Natural killer cell treated with Interleukin-12 subunit alpha and Interleukin-12 subunit beta and Interleukin-15 and Interleukin-18, amount 100 ng/mL, for 72 hours (primary cell): ENCODE measurements around the gene LOXL1. TPM values are rescaled to one million over a fixed set of nuclear protein-coding genes. Genes with fewer than 3 reads are reported as not detected.

Source experiments
- ATAC-seq, 2 donors: fragments of 150-1000 bp; cut with Tn5 transposase in 1 of 2; sonication (Bioruptor Pico), chemical (Tn5 transposase) in 1 of 2; 2 replicates each; pipeline ENCODE4 v1.10.0; 2021
- DNase-seq: peaks from one replicate; pipeline ENCODE4 v3.0.0; 2022; ENCODE audit warnings: low spot score
- H3K27ac Mint-ChIP-seq, 2 donors: 1 replicate in 1 of 2; 2 replicates in 1 of 2; pipeline ENCODE4 v1.8.0; 2022; ENCODE audit warnings: mixed read lengths in 2 of 2, mild to moderate bottlenecking in 1 of 2, moderate library complexity in 1 of 2
- H3K27me3 Mint-ChIP-seq, 2 donors: 1 replicate in 1 of 2; 2 replicates in 1 of 2; pipeline ENCODE4 v1.8.0; 2022; ENCODE audit warnings: mixed read lengths in 2 of 2
- H3K36me3 Mint-ChIP-seq: one replicate; pipeline ENCODE4 v1.8.0; 2022; ENCODE audit warnings: mixed read lengths
- H3K4me1 Mint-ChIP-seq, 2 donors: 1 replicate in 1 of 2; 2 replicates in 1 of 2; pipeline ENCODE4 v1.8.0; 2022; ENCODE audit warnings: low read depth in 2 of 2, mixed read lengths in 2 of 2, mild to moderate bottlenecking in 1 of 2
- H3K4me3 Mint-ChIP-seq: one replicate; pipeline ENCODE4 v1.8.0; 2022; ENCODE audit warnings: mixed read lengths
- H3K9me3 Mint-ChIP-seq: 2 replicates; pipeline ENCODE4 v1.8.0; 2022; ENCODE audit warnings: mixed read lengths
- total RNA-seq, 2 donors: library from RNA; stranded (reverse); gene quantifications; one replicate each; pipeline ENCODE4 v1.2.3, GENCODE V29; 2022

The LOXL1 gene
- total RNA-seq, 2 donors from 2014 or later = 0.36 to 4.3 TPM

DNA sequence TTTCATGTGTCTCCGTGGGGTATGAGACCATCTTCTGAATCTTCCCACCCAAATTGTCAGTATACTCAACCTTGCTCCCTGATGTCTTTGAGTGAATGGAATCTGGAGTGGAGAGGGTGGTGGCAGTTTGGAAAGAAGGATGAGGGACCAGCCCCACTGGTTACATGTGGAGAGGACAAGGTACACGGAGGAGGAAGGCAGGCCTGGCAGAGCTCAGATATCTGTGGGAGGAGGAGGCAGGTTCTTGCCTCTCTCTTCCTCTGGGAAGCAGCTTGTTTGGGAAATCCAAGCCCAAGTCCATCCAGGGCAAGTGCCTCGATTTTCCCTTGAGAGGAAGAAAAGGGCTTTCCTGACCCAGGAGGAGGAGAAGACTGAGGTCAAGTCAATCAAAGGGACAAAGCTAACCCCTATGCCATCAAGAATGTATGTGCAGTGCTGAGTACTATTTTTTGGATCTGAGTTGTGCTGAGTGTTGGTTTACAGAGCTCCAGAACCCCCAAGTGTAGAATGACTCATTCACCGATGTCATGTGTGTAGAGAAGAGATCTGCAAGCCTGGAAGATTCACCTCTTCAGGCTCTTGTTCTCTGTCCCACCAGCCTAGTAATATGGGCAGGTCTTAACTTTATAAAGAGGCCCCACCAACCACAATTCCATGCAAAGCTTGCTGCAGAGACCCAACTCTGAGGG lies 19.8 kb upstream of the LOXL1 start:
- no peaks in the 10 kb centered on the region for H3K36me3 Mint-ChIP-seq
- H3K27me3 Mint-ChIP-seq = peaks cover 0 to 2% of the 10 kb centered on the region in 2 donors
- no peak overlapping the region for H3K27ac Mint-ChIP-seq
- no peak for DNase-seq
- H3K4me1 Mint-ChIP-seq = peaks cover 0 to 2% of the 10 kb centered on the region in 2 donors
- no peak for ATAC-seq
- no peaks in the 10 kb centered on the region for H3K9me3 Mint-ChIP-seq
- H3K4me3 Mint-ChIP-seq = no peak overlapping the region

DNA sequence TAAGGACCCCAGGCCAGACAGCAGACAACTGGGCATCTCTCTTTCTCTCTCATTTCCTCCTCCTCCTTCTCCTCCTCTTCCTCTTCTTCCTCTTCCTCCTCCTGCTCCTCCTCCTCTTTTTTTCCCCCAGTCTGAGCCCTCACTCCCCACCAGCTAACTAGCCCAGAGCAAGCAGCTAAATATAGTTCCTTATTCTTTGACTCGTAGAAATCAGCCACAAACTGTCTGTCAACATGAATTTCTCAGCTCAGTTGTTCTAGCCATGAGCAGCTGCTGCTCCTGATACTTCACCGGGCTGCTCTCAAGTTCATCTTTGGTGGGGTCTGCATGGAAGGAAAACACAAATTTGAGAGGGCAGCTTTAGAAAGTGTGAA lies 19.2 kb upstream of the LOXL1 start:
- Mint-ChIP-seq H3K27me3 (peaks cover 0 to 2% of the 10 kb centered on the region in 2 donors), H3K4me3 (no peak overlapping the region), H3K36me3 (no peaks in the 10 kb centered on the region)

DNA sequence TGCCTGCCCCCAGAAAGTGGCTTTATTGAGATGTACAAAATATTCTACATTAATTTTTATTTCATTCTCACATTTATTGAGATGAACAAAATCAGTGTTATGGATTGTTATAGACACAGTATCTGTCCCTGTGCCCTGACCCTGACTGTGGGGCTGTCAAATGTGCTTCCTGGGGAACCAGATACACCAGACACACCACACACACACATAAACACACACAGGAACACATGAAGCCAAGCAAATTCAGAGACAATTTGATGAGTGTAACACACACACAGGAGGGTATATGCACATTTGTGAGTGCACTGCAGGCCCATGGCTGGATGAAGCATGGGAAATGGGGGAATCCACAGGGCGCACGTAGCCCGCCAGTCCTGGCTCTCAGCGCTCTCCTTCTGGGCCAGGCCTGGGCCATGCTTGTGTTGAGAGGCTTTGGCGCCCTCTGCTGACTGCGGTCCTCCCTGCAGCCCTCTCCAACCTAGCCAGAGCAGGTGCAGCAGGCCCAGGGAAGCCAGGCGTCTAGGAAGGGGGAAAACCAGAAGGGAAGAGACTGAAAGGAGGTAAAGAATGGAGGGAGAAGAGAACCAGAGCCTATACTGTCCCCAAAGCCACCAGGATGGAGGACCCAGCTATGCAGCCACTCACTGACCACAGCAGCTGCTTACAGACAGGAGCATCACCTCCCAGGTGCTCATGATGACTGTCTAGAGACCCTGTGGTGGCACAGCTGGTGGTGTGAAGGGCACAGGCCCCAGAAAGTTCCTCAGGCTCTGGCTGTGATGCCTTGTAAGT lies 18.0 kb upstream of the LOXL1 start:
- peaks cover 2 to 11% of the 10 kb centered on the region in 2 donors for H3K4me1 Mint-ChIP-seq
- DNase-seq (peak; percentile 76), ATAC-seq (peak; percentile 88 to 89)
- no peak overlapping the region for H3K27ac Mint-ChIP-seq
- H3K9me3 Mint-ChIP-seq = no peaks in the 10 kb centered on the region
- no peak overlapping the region for H3K4me3 Mint-ChIP-seq
- peaks cover 0 to 2% of the 10 kb centered on the region in 2 donors for H3K27me3 Mint-ChIP-seq
- no peaks in the 10 kb centered on the region for H3K36me3 Mint-ChIP-seq

More for the DNA sequence above, 19.2 kb upstream of the LOXL1 start:
- ATAC-seq (no peak), DNase-seq (no peak)
- H3K27ac Mint-ChIP-seq = no peak overlapping the region
- no peaks in the 10 kb centered on the region for H3K9me3 Mint-ChIP-seq
- H3K4me1 Mint-ChIP-seq = peaks cover 0 to 2% of the 10 kb centered on the region in 2 donors

DNA sequence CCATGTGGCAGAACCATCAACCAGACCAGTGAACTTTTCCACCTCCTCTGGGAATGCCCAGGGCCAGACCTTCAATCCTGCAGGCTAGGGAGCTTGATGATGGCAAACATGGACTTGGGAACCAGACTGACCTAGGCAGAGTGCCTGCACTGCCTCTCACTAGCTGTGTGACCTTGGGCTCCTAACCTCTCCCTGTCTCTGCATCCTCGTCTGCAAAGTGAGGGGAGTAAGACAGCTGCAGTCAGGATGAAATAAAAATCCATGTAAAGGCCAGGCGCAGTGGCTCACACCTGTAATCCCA lies 17.5 kb upstream of the LOXL1 start:
- Mint-ChIP-seq H3K27me3 (peaks cover 0 to 2% of the 10 kb centered on the region in 2 donors), H3K27ac (no peak overlapping the region), H3K36me3 (no peaks in the 10 kb centered on the region), H3K9me3 (no peaks in the 10 kb centered on the region), H3K4me3 (no peak overlapping the region), H3K4me1 (peaks cover 5 to 16% of the 10 kb centered on the region in 2 donors)
- ATAC-seq (no peak), DNase-seq (no peak)

DNA sequence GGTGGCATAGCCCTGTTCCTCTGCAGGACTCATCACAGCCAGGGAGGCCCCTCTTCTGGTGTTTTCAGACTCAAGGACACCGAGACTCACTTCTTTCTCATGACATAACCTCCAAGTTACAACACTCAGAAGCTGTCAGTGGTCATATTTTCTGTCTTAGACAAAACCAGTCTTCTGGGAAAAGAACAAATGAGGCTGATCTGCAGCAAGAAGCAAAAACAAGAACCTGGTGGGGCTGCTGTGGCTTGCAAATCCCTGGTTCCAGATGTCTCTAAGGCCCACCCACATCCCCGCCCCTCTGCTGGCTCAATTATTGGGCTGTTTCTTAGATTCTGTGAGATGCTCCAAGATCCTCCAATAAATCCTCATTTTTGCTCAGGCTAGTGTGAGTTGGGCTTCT lies 16.6 kb upstream of the LOXL1 start:
- peaks cover 0 to 2% of the 10 kb centered on the region in 2 donors for H3K27me3 Mint-ChIP-seq
- H3K4me1 Mint-ChIP-seq = peaks cover 12 to 21% of the 10 kb centered on the region in 2 donors
- H3K36me3 Mint-ChIP-seq = no peaks in the 10 kb centered on the region
- no peaks in the 10 kb centered on the region for H3K9me3 Mint-ChIP-seq
- no peak overlapping the region for H3K4me3 Mint-ChIP-seq
- DNase-seq = no peak
- ATAC-seq = no peak
- H3K27ac Mint-ChIP-seq = no peak overlapping the region

DNA sequence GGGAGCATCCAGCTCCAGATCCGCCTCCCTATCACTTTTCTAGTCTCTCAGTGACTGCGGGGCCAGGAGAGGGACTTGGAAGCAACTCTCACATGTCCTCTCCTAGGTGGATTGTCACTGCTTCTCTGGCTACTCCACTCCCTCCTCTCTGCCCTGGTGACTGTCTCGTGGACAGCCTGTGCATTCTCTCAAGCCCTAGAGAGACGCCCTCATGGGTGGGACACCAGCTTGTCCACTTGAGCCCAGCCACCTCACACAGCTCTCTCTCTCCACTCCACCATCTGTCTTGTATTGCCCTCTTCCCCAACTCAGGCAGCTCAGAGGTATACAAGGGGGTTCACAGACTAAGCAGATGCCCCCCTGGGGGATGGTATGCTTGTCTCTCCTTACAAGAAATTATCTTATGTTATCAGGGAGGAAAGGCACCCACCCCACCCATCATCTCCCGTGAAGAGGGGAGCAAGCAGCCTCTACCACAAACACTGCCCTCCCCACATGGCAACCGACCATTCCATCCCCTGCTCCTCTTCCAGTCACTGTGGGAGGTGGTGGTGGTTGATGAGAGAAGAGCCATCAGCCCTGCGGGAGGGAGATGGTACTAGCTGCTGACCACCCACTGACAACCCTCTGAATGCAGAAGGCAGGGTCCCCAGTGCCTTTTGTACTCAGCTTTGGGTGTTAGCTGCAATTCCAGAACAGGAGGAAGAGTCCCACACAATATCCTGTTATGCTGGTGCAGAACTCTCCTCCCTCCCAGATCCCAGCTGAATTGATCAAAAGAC lies 15.5 kb upstream of the LOXL1 start:
- Mint-ChIP-seq H3K27me3 (peaks cover 0 to 2% of the 10 kb centered on the region in 2 donors), H3K9me3 (no peaks in the 10 kb centered on the region), H3K36me3 (peaks cover 4% of the 10 kb centered on the region), H3K27ac (peak overlapping the region in 1 of 2 donors; percentile 44), H3K4me1 (peaks cover 12 to 26% of the 10 kb centered on the region in 2 donors), H3K4me3 (no peak overlapping the region)
- DNase-seq (no peak), ATAC-seq (no peak)

DNA sequence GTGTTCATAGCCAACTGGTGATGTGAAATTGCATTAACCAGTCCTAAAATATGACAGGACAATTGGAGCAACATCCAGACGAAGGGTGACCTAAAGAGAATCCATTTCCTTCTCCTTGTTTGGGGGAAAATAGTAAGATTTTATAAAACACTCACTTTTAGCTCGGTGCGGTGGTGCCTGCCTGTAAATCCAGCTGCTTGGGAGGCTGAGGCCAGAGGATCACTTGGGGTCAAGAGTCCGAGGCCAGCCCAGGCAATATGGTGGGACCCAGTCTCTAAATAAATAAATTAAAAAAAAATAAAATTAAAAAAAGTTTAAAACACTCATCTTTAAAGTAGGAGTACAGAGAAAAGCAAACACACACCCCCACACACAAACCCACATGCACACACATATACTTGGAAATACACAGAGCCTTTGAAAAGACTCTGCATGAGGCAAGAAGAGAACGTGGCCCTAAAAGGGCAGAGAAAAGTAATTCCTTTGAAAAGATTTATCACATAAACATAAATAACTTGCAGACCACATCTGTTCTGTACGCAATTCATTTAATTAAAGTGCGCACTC lies 14.1 kb upstream of the LOXL1 start:
- no peak for DNase-seq
- peaks cover 12 to 26% of the 10 kb centered on the region in 2 donors for H3K4me1 Mint-ChIP-seq
- no peaks in the 10 kb centered on the region for H3K9me3 Mint-ChIP-seq
- no peak for ATAC-seq
- peaks cover 4% of the 10 kb centered on the region for H3K36me3 Mint-ChIP-seq
- peaks cover 0 to 2% of the 10 kb centered on the region in 2 donors for H3K27me3 Mint-ChIP-seq
- no peak overlapping the region for H3K27ac Mint-ChIP-seq
- H3K4me3 Mint-ChIP-seq = no peak overlapping the region

DNA sequence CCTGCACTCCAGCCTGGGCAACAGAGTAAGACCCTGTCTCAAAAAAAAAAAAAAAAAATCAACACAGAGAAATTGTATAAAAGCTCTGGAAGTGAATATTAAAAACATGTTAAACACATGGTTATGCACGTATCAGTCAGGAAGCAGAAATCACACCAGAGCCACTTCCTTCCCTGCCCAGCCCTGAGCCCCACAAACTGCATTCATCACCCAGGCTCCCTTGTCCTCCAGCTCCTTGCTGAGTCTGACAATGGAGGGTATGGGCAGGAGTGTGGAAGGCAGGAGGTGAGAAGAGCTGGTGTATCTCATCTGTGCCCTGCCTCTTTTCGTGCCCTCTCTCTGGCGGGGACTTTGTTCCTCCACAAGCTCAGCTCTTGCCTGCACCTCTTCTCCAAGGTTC lies 12.1 kb upstream of the LOXL1 start:
- peak overlapping the region; percentile 55 for H3K4me3 Mint-ChIP-seq
- DNase-seq (no peak), ATAC-seq (peak; percentile 71 to 85)
- peaks cover 10 to 26% of the 10 kb centered on the region in 2 donors for H3K4me1 Mint-ChIP-seq
- peaks cover 3% of the 10 kb centered on the region for H3K9me3 Mint-ChIP-seq
- peaks cover 0 to 2% of the 10 kb centered on the region in 2 donors for H3K27me3 Mint-ChIP-seq
- H3K36me3 Mint-ChIP-seq = peaks cover 19% of the 10 kb centered on the region
- peak overlapping the region; percentile 64 to 75 for H3K27ac Mint-ChIP-seq

DNA sequence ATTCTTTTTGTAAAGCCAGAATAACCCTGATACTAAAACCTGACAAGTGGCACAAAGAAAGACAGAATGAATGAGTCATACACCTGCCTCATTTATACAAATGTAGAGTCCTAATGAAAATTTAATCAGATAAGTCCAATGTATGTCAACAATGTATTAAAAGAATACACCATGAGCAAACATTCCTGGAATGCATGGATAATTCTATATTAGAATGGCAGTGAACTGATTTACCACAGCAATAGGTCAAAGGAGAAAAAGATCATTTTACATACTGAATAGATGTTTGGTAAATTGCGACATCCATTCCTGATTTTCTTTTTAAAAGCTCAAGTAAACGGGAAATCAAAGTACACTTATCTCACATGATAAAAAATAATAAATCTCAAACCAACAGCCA lies 11.2 kb upstream of the LOXL1 start:
- ATAC-seq (no peak), DNase-seq (no peak)
- H3K27ac Mint-ChIP-seq = peak overlapping the region; percentile 64 to 75
- peaks cover 3% of the 10 kb centered on the region for H3K9me3 Mint-ChIP-seq
- H3K4me1 Mint-ChIP-seq = peaks cover 10 to 27% of the 10 kb centered on the region in 2 donors
- peaks cover 0 to 2% of the 10 kb centered on the region in 2 donors for H3K27me3 Mint-ChIP-seq
- H3K36me3 Mint-ChIP-seq = peaks cover 19% of the 10 kb centered on the region
- H3K4me3 Mint-ChIP-seq = peak overlapping the region; percentile 55

DNA sequence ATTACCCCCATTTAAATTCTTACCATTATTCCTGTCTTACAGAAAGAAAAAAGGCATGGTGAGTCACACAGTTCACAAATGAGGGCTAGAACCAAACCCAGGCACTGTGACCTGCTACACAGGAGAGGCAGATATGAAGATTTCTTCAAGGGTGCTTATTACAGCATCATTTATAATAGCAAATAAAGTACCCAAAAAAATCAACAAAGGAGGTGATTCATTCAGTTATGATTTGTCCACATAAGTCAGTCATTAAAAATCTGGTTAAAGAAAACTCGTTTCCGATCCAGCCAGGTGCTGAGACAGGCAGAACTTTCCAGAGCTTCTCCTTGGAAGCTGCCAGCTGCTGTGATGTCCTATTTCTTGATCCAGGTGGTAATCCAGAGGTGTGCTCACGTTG lies 7.5 kb upstream of the LOXL1 start:
- Mint-ChIP-seq H3K9me3 (peaks cover 3% of the 10 kb centered on the region), H3K4me3 (no peak overlapping the region), H3K27me3 (peaks cover 0 to 7% of the 10 kb centered on the region in 2 donors), H3K36me3 (peaks cover 19% of the 10 kb centered on the region), H3K4me1 (peaks cover 23 to 37% of the 10 kb centered on the region in 2 donors), H3K27ac (peak overlapping the region; percentile 59 to 83)
- peak; percentile 26 for DNase-seq
- ATAC-seq = no peak

DNA sequence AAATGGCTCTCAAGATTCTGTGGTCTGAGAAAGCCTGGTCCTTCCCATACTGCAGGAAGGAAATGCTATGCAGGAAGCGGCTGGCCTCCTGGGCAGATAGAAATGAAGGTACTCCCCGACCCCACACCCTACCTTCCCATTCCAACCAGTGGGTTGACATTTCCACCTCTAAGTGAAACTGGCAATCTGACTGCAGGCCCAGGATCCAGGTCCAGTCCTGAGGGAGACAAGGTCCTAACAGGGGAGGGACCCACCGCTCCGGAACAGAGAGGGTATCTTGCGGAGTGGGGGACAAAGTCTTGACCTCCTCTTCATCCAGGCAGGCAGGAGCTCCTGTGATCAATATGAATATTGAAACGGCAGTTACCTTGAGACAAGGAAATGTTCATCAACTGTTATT lies 6.6 kb upstream of the LOXL1 start:
- Mint-ChIP-seq H3K36me3 (peaks cover 19% of the 10 kb centered on the region), H3K27ac (peak overlapping the region; percentile 83 to 86), H3K9me3 (peaks cover 3% of the 10 kb centered on the region), H3K4me3 (peak overlapping the region; percentile 66), H3K4me1 (peaks cover 22 to 40% of the 10 kb centered on the region in 2 donors), H3K27me3 (peaks cover 0 to 8% of the 10 kb centered on the region in 2 donors)
- no peak for ATAC-seq
- DNase-seq = peak; percentile 22

DNA sequence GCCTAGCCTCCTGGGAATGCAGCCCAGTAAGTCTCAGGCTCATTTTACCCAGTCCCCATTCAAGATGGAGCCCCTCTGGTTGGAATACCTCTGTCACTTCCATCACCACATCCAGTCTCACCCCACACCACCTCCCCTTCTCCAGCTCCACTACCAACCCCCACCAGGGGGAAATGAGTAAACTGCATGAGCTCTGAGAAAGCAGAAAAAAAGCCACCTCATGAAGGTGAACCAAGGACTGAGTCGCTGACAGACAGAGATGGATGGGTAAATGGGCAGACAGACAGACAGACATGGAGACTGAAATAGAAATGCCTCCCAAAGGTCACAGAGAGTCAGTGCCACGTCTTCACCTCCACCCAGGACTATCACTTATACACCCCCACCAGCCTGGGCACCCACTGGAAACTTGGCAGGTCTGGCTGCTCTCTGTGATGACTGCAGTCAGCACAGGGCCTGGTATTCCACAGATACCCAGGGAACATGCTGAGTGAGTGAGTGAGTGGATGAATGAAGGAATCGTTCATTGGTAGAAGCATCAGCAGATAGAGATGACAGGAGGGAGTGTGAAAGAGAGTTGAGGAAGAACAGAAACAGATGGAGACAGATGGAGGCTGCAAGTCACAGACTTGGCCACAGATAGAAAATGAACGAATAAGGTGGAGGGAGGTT lies 4.9 kb upstream of the LOXL1 start:
- peaks cover 3% of the 10 kb centered on the region for H3K9me3 Mint-ChIP-seq
- peak overlapping the region; percentile 83 to 86 for H3K27ac Mint-ChIP-seq
- peak in 1 of 2 donors; percentile 26 for ATAC-seq
- peaks cover 15% of the 10 kb centered on the region for H3K36me3 Mint-ChIP-seq
- H3K27me3 Mint-ChIP-seq = peaks cover 0 to 8% of the 10 kb centered on the region in 2 donors
- H3K4me3 Mint-ChIP-seq = peak overlapping the region; percentile 71
- DNase-seq = peak; percentile 10
- peaks cover 26 to 47% of the 10 kb centered on the region in 2 donors for H3K4me1 Mint-ChIP-seq
